HepG2 (cell line): ENCODE data around the gene RNF114. TPM values are rescaled to one million over a fixed set of nuclear protein-coding genes. Genes with fewer than 3 reads are reported as not detected.

ENCODE experiments used
- FOSL1 ChIP-seq: sonication (generic); formaldehyde crosslinking; IDR thresholded peaks from 2 replicates; pipeline ENCODE4 v1.9.0; 2021; ENCODE audit warnings: missing genetic modification reagents, borderline replicate concordance
- FOXJ3 ChIP-seq: sonication (generic); formaldehyde crosslinking; IDR thresholded peaks from 2 replicates; pipeline ENCODE4 v1.4.0; 2020; ENCODE audit warnings: missing genetic modification reagents, mild to moderate bottlenecking, borderline replicate concordance
- GATAD1 ChIP-seq: IDR thresholded peaks from 2 replicates; pipeline ENCODE4 v1.6.1; 2016; ENCODE audit warnings: missing genetic modification reagents, missing compliant biosample characterization
- JUND ChIP-seq: sonication (generic); formaldehyde crosslinking; IDR thresholded peaks from 2 replicates; pipeline ENCODE4 v1.8.0; 2022; ENCODE audit warnings: mild to moderate bottlenecking, missing genetic modification reagents
- MXD3 ChIP-seq: IDR thresholded peaks from 2 replicates; pipeline ENCODE4 v1.6.1; 2016; ENCODE audit warnings: mild to moderate bottlenecking, missing biosample characterization, missing genetic modification reagents
- NFKB2 ChIP-seq: sonication (generic); formaldehyde crosslinking; IDR thresholded peaks from 2 replicates; pipeline ENCODE4 v1.4.0; 2020; ENCODE audit warnings: missing genetic modification reagents, borderline replicate concordance
- POGZ ChIP-seq: sonication (generic); formaldehyde crosslinking; IDR thresholded peaks from 2 replicates; pipeline ENCODE4 v1.4.0; 2020; ENCODE audit warnings: mild to moderate bottlenecking, missing genetic modification reagents
- POLR2AphosphoS2 ChIP-seq: IDR thresholded peaks from 2 replicates; pipeline ENCODE4 v1.6.1; 2011; ENCODE audit warnings: low read depth, low read length, improper control_type of control experiment
- ZFP36L2 ChIP-seq: sonication (generic); formaldehyde crosslinking; IDR thresholded peaks from 2 replicates; pipeline ENCODE4 v1.4.0; 2020; ENCODE audit warnings: missing genetic modification reagents
- ZNF407 ChIP-seq: sonication (generic); formaldehyde crosslinking; IDR thresholded peaks from one replicate; pipeline ENCODE4 v1.5.1; 2020; ENCODE audit warnings: mild to moderate bottlenecking, missing genetic modification reagents; ENCODE audit errors: not compliant biosample characterization
- ZNF570 ChIP-seq: sonication (generic); formaldehyde crosslinking; IDR thresholded peaks from 2 replicates; pipeline ENCODE4 v1.4.0; 2020; ENCODE audit warnings: mild to moderate bottlenecking, missing genetic modification reagents, borderline replicate concordance
- ZNF574 ChIP-seq: sonication (generic); formaldehyde crosslinking; IDR thresholded peaks from 2 replicates; pipeline ENCODE4 v1.4.0; 2020; ENCODE audit warnings: missing genetic modification reagents
- ZNF749 ChIP-seq: sonication (generic); formaldehyde crosslinking; IDR thresholded peaks from 2 replicates; pipeline ENCODE4 v1.8.0; 2022; ENCODE audit warnings: mild to moderate bottlenecking, missing genetic modification reagents, moderate library complexity, borderline replicate concordance
- polyA plus RNA-seq, 8 experiments: library from polyadenylated mRNA; depleted of rRNA in 3 of 8; stranded (reverse) in 7 of 8; unstranded in 1 of 8; fragments of >200 nt; fragmentation: Illumina TruSeq in 4 of 8; extraction: Trizol in 4 of 8; gene quantifications; 2 replicates each; pipeline versions ENCODE4 v1.2.1 to v1.2.3, GENCODE V29; 2011 to 2016; ENCODE audit warnings: low read depth in 4 of 8, missing spikeins in 1 of 8, mixed read lengths in 1 of 8; ENCODE audit not compliant: insufficient read depth in 1 of 8
- total RNA-seq, 5 experiments: library from RNA; depleted of rRNA; stranded (reverse); fragments of >200 nt; fragmentation: Illumina TruSeq; extraction: Trizol; gene quantifications; 2 replicates each; pipeline ENCODE4 v1.2.3, GENCODE V29; 2016; ENCODE audit warnings: low read depth in 1 of 5

Gene RNF114
- total and polyA plus RNA-seq, 2 of the 13 experiments (the other 11 are each of a cell fraction or from before 2014, with no cell fraction given): 119 to 126 TPM

- TF ChIP-seq FOSL1 (CRISPR knock-in tag) (no peak; the same call in 1 of the 2 replicates), JUND (peak; percentile 72), POLR2AphosphoS2 (no peak; the same call in 1 of the 2 replicates), FOXJ3 (CRISPR knock-in tag) (peak; percentile 90), ZNF570 (no peak), ZNF749 (CRISPR knock-in tag) (no peak; the same call in 1 of the 2 replicates), GATAD1 (CRISPR knock-in tag) (peak; percentile 95), ZNF407 (CRISPR knock-in tag) (no peak), NFKB2 (CRISPR knock-in tag) (peak; percentile 94), ZNF574 (peak; percentile 96), MXD3 (CRISPR knock-in tag) (peak; percentile 89), POGZ (CRISPR knock-in tag) (peak; percentile 79), ZFP36L2 (CRISPR knock-in tag) (no peak)
Measured at GRCh38 chr20:49915380-49916145, 20.6 kb upstream of the RNF114 start, which contains the start of gene SPATA2 (continued).
